ENCODE results near the gene MRPS33. TPM values are rescaled to one million over a fixed set of nuclear protein-coding genes. Genes with fewer than 3 reads are reported as not detected.

Gene MRPS33
- total RNA-seq, 1 donor, result 20.7 TPM

DNA sequence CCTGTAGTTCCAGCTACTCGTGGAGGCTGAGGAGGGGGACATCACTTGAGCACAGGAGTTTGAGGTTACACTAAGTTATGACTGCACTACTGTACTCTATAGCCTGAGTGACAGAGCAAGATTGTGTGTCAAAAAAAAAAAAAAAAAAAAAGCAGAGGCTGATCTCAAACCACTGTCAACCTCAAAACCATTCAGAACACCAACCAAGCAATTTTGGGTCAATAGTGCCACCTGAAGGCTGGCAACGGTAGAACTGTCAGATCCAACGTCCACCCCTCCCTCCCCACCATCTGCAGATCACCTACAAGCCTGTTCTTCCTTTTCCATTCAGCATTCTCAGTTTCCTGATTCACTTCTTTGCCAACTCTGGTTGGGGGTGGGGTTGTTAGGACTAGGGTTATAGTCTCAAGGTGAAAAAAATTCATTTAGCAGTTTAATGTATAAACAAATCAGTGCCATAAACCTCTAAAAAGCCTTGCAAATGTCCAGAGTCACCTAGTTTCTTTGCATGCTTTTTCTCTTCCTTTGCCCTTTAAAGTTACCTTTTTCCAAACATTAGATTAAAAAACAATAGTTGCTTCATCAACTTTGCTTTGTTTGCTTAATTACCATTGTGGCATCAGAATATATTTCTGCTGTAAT lies 2.6 kb downstream of the MRPS33 start:
- DNase-seq (ENCODE audit: low read depth), result peak; percentile 63
- TF ChIP-seq, protein P1, sequence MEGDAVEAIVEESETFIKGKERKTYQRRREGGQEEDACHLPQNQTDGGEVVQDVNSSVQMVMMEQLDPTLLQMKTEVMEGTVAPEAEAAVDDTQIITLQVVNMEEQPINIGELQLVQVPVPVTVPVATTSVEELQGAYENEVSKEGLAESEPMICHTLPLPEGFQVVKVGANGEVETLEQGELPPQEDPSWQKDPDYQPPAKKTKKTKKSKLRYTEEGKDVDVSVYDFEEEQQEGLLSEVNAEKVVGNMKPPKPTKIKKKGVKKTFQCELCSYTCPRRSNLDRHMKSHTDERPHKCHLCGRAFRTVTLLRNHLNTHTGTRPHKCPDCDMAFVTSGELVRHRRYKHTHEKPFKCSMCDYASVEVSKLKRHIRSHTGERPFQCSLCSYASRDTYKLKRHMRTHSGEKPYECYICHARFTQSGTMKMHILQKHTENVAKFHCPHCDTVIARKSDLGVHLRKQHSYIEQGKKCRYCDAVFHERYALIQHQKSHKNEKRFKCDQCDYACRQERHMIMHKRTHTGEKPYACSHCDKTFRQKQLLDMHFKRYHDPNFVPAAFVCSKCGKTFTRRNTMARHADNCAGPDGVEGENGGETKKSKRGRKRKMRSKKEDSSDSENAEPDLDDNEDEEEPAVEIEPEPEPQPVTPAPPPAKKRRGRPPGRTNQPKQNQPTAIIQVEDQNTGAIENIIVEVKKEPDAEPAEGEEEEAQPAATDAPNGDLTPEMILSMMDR (IDR thresholded peaks at IDR 0.05; ENCODE audit: insufficient read depth, low read depth, low read length), result peak; percentile 61
- H3K4me3 ChIP-seq (ENCODE audit: low read depth, low read length), result no peak overlapping the region

DNA sequence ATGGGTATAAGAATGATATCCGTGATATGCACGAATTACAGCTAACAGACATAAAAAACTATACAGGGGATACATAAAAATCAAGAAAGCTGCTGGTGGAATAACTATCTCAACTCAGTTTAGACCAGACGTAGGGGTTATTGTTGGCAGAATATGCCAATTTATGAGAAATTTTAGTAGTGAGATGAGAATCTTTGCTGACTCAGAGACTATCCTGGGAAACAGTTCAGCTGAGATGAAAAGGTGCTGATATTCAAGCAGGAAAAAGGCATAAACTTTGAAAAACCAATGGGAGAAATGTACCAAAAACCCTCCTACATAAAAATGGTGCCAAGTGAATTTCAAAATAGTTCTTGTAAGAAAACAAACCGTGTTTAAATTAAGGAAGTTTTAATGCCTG lies 3.3 kb downstream of the MRPS33 start:
- DNase-seq (ENCODE audit: low read depth), result no peak
- TF ChIP-seq, protein P1 (IDR thresholded peaks at IDR 0.05; ENCODE audit: insufficient read depth, low read depth, low read length), result no peak
- no peak overlapping the region for H3K4me3 ChIP-seq (ENCODE audit: low read depth, low read length)

DNA sequence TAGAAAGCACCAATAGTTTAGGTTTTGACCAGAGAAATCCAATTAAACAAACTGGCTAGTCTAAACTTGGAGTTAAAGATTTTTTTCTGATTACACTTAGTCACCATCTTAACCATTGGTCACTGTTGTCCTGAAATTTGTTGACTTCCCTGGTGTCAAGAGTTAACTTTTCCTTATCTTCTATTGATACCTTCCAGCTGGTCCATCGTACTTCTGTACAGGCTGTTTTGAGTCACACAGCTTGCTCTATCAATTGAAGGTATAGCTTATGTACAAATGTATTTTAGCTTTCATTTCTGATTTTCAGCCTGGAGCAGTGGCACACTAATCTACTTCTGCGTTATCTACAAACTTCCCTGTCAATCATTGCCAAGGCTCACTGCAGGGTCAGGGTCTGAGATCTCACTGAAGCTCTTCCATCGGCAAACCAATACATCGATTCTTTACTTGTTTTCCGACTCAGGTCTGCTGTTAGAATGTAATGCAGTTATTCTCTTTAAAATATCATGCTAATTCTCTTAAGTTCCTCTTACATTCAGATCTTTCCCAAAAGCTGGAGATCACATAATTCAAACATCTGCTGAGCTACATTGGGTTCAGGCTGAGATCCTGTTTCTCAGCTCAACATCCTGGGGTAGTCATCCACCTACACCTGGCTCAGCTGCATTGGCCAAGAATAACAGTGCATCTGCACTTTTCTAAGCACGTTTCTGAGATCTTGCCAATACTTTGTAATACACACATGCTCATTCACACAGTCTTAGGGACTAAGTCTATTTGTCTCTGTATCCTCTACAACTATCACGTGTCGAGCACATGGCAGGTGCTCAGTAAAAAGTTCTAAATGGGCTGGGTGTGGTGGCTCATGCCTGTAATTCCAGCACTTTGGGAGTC lies 11.3 kb downstream of the MRPS33 start:
- H3K4me3 ChIP-seq (ENCODE audit: low read depth, low read length), result no peak overlapping the region
- DNase-seq (ENCODE audit: low read depth), result no peak
- TF ChIP-seq, protein P1 (IDR thresholded peaks at IDR 0.05; ENCODE audit: insufficient read depth, low read depth, low read length), result no peak

DNA sequence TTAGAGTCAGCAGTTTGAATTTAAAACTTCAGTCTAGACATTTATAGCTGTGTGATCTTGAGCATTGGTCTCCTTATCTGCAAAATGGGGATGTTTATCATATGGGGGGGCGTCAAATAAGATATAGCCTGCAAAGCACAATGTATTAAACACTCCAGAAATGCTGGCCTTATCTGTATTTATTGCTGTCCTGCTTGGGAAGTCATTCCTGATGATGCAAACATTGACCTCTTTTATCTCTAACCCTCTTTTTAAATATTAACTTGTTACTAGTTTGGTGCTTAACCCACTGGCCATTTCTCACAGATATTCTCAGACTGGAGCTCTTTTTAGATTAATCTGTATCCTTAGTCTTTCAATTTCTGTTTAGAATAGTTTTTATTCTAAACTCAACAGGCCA lies 13.2 kb downstream of the MRPS33 start:
- no peak overlapping the region for H3K4me3 ChIP-seq (ENCODE audit: low read depth, low read length)
- TF ChIP-seq, protein P1 (IDR thresholded peaks at IDR 0.05; ENCODE audit: insufficient read depth, low read depth, low read length), result no peak
- peak; percentile 40 for DNase-seq (ENCODE audit: low read depth)

DNA sequence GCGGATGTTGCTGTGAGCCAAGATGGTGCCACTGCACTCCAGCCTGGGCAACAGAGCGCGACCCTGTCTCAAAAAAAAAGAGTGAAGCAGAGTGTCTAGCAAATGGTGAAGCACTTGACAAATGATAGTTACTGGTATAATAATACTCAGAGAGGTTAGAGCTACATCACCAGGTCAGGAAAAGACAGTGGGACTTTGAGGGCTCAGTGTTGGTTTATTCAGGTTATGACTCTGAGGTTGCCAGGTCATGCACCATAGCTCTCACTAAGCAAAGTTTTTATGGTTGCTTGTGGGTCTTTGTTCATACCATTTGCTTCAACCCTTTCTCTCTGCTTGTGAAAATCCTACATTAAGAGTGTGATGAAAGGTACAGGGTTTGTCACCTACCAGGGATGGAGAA lies 13.6 kb downstream of the MRPS33 start:
- no peak for DNase-seq (ENCODE audit: low read depth)
- TF ChIP-seq, protein P1 (IDR thresholded peaks at IDR 0.05; ENCODE audit: insufficient read depth, low read depth, low read length), result no peak
- no peak overlapping the region for H3K4me3 ChIP-seq (ENCODE audit: low read depth, low read length)

DNA sequence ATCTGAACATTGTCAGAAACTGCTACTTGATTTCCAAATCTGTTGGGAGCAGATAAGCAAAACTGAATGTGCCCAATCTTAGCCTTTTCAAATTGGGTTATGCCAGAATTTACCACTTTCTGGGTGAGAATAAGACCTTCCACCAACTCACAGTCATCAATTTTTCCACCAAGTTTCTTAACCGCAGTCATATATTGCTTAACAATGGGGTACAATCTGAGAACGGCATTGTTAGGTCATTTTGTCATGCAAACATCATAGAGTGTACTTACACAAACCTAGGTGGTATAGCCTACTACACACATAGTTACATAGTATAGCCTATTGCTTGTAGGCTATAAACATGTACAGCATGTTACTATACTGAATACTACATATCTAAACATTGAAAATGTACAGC lies 16.0 kb downstream of the MRPS33 start:
- no peak for DNase-seq (ENCODE audit: low read depth)
- TF ChIP-seq, protein P1 (IDR thresholded peaks at IDR 0.05; ENCODE audit: insufficient read depth, low read depth, low read length), result no peak
- no peak overlapping the region for H3K4me3 ChIP-seq (ENCODE audit: low read depth, low read length)

Data from fibroblast of villous mesenchyme (primary cell).